ENCODE measurements around the gene CYREN. TPM values are rescaled to one million over a fixed set of nuclear protein-coding genes. Genes with fewer than 3 reads are reported as not detected.
"Not testable (repeated sequence)": the region's sequence is repeated elsewhere in the genome, so short reads cannot be mapped to it uniquely, and the experiment has no call there.

Gene CYREN
- total RNA-seq, 2 experiments from 2014 or later: 69.4 to 81.9 TPM

- Histone ChIP-seq H2AFZ (ENCODE audit: low read length) (no peak overlapping the region), H3K36me3 (ENCODE audit: insufficient read depth, low read length) (no peaks in the 10 kb centered on the region), H4K20me1 (ENCODE audit: insufficient read depth, low read length) (no peaks in the 10 kb centered on the region), H3K27ac (ENCODE audit: low read depth, low read length, poor library complexity, severe bottlenecking) (no peak overlapping the region), H3K4me3 (ENCODE audit: low read depth, low read length, poor library complexity, severe bottlenecking) (no peak overlapping the region), H3K4me1 (ENCODE audit: insufficient read depth, low read length, poor library complexity, severe bottlenecking) (peaks cover 2% of the 10 kb centered on the region), H3K9me3 (ENCODE audit: low read length) (no peaks in the 10 kb centered on the region), H3K9me2 (ENCODE audit: insufficient read depth, low read length) (no peaks in the 10 kb centered on the region), H3K79me2 (ENCODE audit: insufficient read depth, low read depth, low read length) (no peaks in the 10 kb centered on the region), H3K4me2 (ENCODE audit: low read length) (no peak overlapping the region)
- POLR2A ChIA-PET: no interaction called here
- intact Hi-C loops (cut with micrococcal nuclease; ENCODE audit: unreplicated experiment): no loop called here
- no TSS peak for BruUV-seq (replicated peaks)
- CTCF ChIA-PET (ENCODE audit: unreplicated experiment): no interaction called here
- TF ChIP-seq EZH2phosphoT487 (IDR thresholded peaks at IDR 0.05; ENCODE audit: borderline replicate concordance, low read depth, low read length) (no peak), CTCF (conservative IDR thresholded peaks at IDR 0.05; ENCODE audit: low read length) (no peak)
- no peak for DNase-seq (ENCODE audit: low spot score)
These were observed 45.2 kb upstream of the CYREN start for GRCh38 chr7:135215698-135216097.

- no peaks in the 10 kb centered on the region for H3K9me3 ChIP-seq (ENCODE audit: low read length)
- no peaks in the 10 kb centered on the region for H3K36me3 ChIP-seq (ENCODE audit: insufficient read depth, low read length)
- H3K27ac ChIP-seq (ENCODE audit: low read depth, low read length, poor library complexity, severe bottlenecking): no peak overlapping the region
- DNase-seq (ENCODE audit: low spot score): no peak
- H3K9me2 ChIP-seq (ENCODE audit: insufficient read depth, low read length): no peaks in the 10 kb centered on the region
- H4K20me1 ChIP-seq (ENCODE audit: insufficient read depth, low read length): no peaks in the 10 kb centered on the region
- intact Hi-C loops (cut with micrococcal nuclease; ENCODE audit: unreplicated experiment): no loop called here
- CTCF ChIA-PET (ENCODE audit: unreplicated experiment): no interaction called here
- BruUV-seq (replicated peaks): no TSS peak
- peaks cover 6% of the 10 kb centered on the region for H3K4me1 ChIP-seq (ENCODE audit: insufficient read depth, low read length, poor library complexity, severe bottlenecking)
- no peak overlapping the region for H2AFZ ChIP-seq (ENCODE audit: low read length)
- no peak overlapping the region for H3K4me3 ChIP-seq (ENCODE audit: low read depth, low read length, poor library complexity, severe bottlenecking)
- POLR2A ChIA-PET: interaction anchor here (1.6 kb wide), 1 partner anchor 9 kb away, joined by 5 read pairs; no protein-coding TSS in a partner anchor
- no peak for TF ChIP-seq EZH2phosphoT487 (IDR thresholded peaks at IDR 0.05; ENCODE audit: borderline replicate concordance, low read depth, low read length)
- no peak for TF ChIP-seq CTCF (conservative IDR thresholded peaks at IDR 0.05; ENCODE audit: low read length)
- no peak overlapping the region for H3K4me2 ChIP-seq (ENCODE audit: low read length)
- H3K79me2 ChIP-seq (ENCODE audit: insufficient read depth, low read depth, low read length): no peaks in the 10 kb centered on the region
These were observed 44.7 kb upstream of the CYREN start for GRCh38 chr7:135215180-135215579.

DNA sequence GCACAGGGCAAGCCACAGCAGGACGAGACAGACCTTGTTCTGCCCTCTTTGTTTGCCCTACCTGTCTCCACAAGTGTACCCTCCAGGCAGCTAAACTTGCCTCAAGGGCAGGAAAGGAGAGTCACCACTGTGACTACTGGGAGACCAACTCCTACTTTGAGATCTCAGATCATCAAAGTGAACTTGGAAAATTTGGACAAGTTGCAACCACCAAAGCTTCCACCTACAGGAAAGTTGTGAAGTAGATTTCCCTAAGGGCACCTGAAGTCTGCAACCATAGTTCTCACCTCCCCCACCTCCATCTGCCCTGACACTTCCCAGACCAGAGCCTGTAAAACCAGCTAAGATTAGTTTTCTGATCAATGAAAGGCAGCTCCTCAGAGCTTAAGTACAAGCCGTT, 43.3 kb upstream of the CYREN start:
- Histone ChIP-seq H3K9me2 (ENCODE audit: insufficient read depth, low read length) (no peaks in the 10 kb centered on the region), H3K79me2 (ENCODE audit: insufficient read depth, low read depth, low read length) (no peaks in the 10 kb centered on the region), H3K9me3 (ENCODE audit: low read length) (no peaks in the 10 kb centered on the region), H3K4me3 (ENCODE audit: low read depth, low read length, poor library complexity, severe bottlenecking) (no peak overlapping the region), H3K4me2 (ENCODE audit: low read length) (no peak overlapping the region), H3K4me1 (ENCODE audit: insufficient read depth, low read length, poor library complexity, severe bottlenecking) (peaks cover 6% of the 10 kb centered on the region), H3K27ac (ENCODE audit: low read depth, low read length, poor library complexity, severe bottlenecking) (no peak overlapping the region), H4K20me1 (ENCODE audit: insufficient read depth, low read length) (no peaks in the 10 kb centered on the region), H2AFZ (ENCODE audit: low read length) (no peak overlapping the region), H3K36me3 (ENCODE audit: insufficient read depth, low read length) (no peaks in the 10 kb centered on the region)
- DNase-seq (ENCODE audit: low spot score): no peak
- no peak for TF ChIP-seq EZH2phosphoT487 (IDR thresholded peaks at IDR 0.05; ENCODE audit: borderline replicate concordance, low read depth, low read length)
- no peak for TF ChIP-seq CTCF (conservative IDR thresholded peaks at IDR 0.05; ENCODE audit: low read length)
- ChIA-PET CTCF (ENCODE audit: unreplicated experiment) (no interaction called here), POLR2A (interaction anchor here (0.6 to 1.6 kb wide), 3 partner anchors 10 to 210 kb away, joined by 3 to 5 read pairs (median 3); no protein-coding TSS in a partner anchor)
- no TSS peak for BruUV-seq (replicated peaks)
- intact Hi-C loops (cut with micrococcal nuclease; ENCODE audit: unreplicated experiment): no loop called here

- Histone ChIP-seq H3K4me2 (ENCODE audit: low read length) (peak overlapping the region; percentile 98), H3K4me3 (ENCODE audit: low read depth, low read length, poor library complexity, severe bottlenecking) (peak overlapping the region; percentile 82), H2AFZ (ENCODE audit: low read length) (peak overlapping the region; percentile 95)
- H3K27ac ChIP-seq (ENCODE audit: low read depth, low read length, poor library complexity, severe bottlenecking); DNase-seq (ENCODE audit: low spot score); H3K9me3 ChIP-seq (ENCODE audit: low read length); H3K4me1 ChIP-seq (ENCODE audit: insufficient read depth, low read length, poor library complexity, severe bottlenecking); BruUV-seq (replicated peaks); H3K79me2 ChIP-seq (ENCODE audit: insufficient read depth, low read depth, low read length); POLR2A ChIA-PET; H4K20me1 ChIP-seq (ENCODE audit: insufficient read depth, low read length); H3K36me3 ChIP-seq (ENCODE audit: insufficient read depth, low read length); H3K9me2 ChIP-seq (ENCODE audit: insufficient read depth, low read length); CTCF ChIA-PET (ENCODE audit: unreplicated experiment): not testable (repeated sequence)
- intact Hi-C loops (cut with micrococcal nuclease; ENCODE audit: unreplicated experiment): loop anchor here (1.0 kb wide), 1 partner anchor 42 kb away; the partner anchor contains the start of gene CYREN
These were observed 41.6 kb upstream of the CYREN start for GRCh38 chr7:135211946-135212685.
